Endothelial cell of umbilical vein (primary cell): ENCODE data around the gene C1QTNF8. TPM values are rescaled to one million over a fixed set of nuclear protein-coding genes. Genes with fewer than 3 reads are reported as not detected.

ENCODE experiments used
- BruUV-seq: library from RNA; stranded (reverse); fragments of 400-500 nt; replicated peaks from 2 replicates; lab custom pipeline; 2021; lab: Mats Ljungman, UMichigan
- CTCF ChIA-PET: fragments of 300-600, 350-600 bp; sonication (Branson Sonifier 250); formaldehyde crosslinking; loops from one replicate; lab custom pipeline; 2021; ENCODE audit warnings: antibody characterized with exemption, inconsistent platforms; lab: Charles Lee
- POLR2A ChIA-PET: fragments of 300-600, 350-600 bp; sonication (Branson Sonifier 250); formaldehyde crosslinking; loops from one replicate; lab custom pipeline; 2021; ENCODE audit warnings: antibody characterized with exemption, inconsistent platforms; lab: Charles Lee
- DNase-seq: peaks from one replicate; pipeline ENCODE4 v3.0.0-alpha.2; 2011; ENCODE audit warnings: low read depth, low spot score
- FAIRE-seq: peaks from 2 replicates; lab custom pipeline; 2011; peaks lifted over from hg19 to GRCh38; lab: Jason Lieb, UNC
- H2AFZ ChIP-seq: 2 replicates; pipeline ENCODE4 v1.6.0; 2012; ENCODE audit warnings: low read depth, low read length, control low read depth, inconsistent platforms
- H3K27ac ChIP-seq: 2 replicates; pipeline ENCODE4 v1.5.1; 2011; ENCODE audit warnings: low read depth, mild to moderate bottlenecking, control low read depth, low read length, moderate library complexity; ENCODE audit not compliant: insufficient read depth
- H3K27me3 ChIP-seq, 2 experiments: 2 replicates each; pipeline versions ENCODE4 v1.6.0 to v1.6.1; 2011; ENCODE audit warnings: low read length in 2 of 2, mixed read lengths in 1 of 2; ENCODE audit not compliant: control insufficient read depth in 2 of 2, insufficient read depth in 2 of 2
- H3K36me3 ChIP-seq, 2 experiments: 2 replicates in 1 of 2; 3 replicates in 1 of 2; pipeline ENCODE4 v1.5.1; 2011; ENCODE audit warnings: low read length in 2 of 2, mild to moderate bottlenecking in 1 of 2, moderate library complexity in 1 of 2; ENCODE audit not compliant: control insufficient read depth in 2 of 2, insufficient read depth in 2 of 2; ENCODE audit errors: extremely low read depth in 1 of 2
- H3K4me1 ChIP-seq: 3 replicates; pipeline ENCODE4 v1.5.1; 2011; ENCODE audit warnings: mild to moderate bottlenecking, low read length; ENCODE audit not compliant: control insufficient read depth, insufficient read depth; ENCODE audit errors: extremely low read depth
- H3K4me2 ChIP-seq: 2 replicates; pipeline ENCODE4 v1.6.1; 2011; ENCODE audit warnings: low read length, control low read depth, mixed read lengths; ENCODE audit not compliant: insufficient read depth
- H3K4me3 ChIP-seq, 3 experiments: fragments of 200-600 bp in 1 of 3; sonication (generic), shearing (Covaris generic) in 1 of 3; replicated peaks in 1 of 3; 2 replicates each; pipeline ENCODE4 v1.5.1; 2011 to 2016; ENCODE audit warnings: control low read depth in 3 of 3, low read length in 3 of 3, mild to moderate bottlenecking in 2 of 3, inconsistent platforms in 1 of 3, low read depth in 1 of 3, moderate library complexity in 1 of 3; ENCODE audit not compliant: insufficient read depth in 1 of 3
- H3K79me2 ChIP-seq: 2 replicates; pipeline ENCODE4 v1.6.0; 2012; ENCODE audit warnings: low read length, inconsistent platforms; ENCODE audit not compliant: control insufficient read depth, insufficient read depth
- H3K9ac ChIP-seq: replicated peaks from 2 replicates; pipeline ENCODE3; 2011; ENCODE audit warnings: low read length, control low read depth; ENCODE audit not compliant: insufficient read depth; ENCODE audit errors: extremely low read depth
- H3K9me1 ChIP-seq: replicated peaks from 3 replicates; pipeline ENCODE4 v1.6.0; 2011; ENCODE audit warnings: mild to moderate bottlenecking, low read length; ENCODE audit not compliant: control insufficient read depth, insufficient read depth; ENCODE audit errors: extremely low read depth
- H3K9me3 ChIP-seq: replicated peaks from 2 replicates; pipeline ENCODE4 v1.5.1; 2012; ENCODE audit warnings: low read length, inconsistent platforms; ENCODE audit not compliant: control insufficient read depth, insufficient read depth
- H4K20me1 ChIP-seq: replicated peaks from 2 replicates; pipeline ENCODE3; 2011; ENCODE audit warnings: mild to moderate bottlenecking, low read length; ENCODE audit not compliant: control insufficient read depth, insufficient read depth; ENCODE audit errors: extremely low read depth
- CTCF ChIP-seq, 2 donors: IDR thresholded peaks; 1 replicate in 1 of 2; 2 replicates in 1 of 2; pipeline ENCODE4 v1.5.1; 2011; ENCODE audit warnings: low read length in 2 of 2, mild to moderate bottlenecking in 2 of 2, moderate library complexity in 2 of 2, control low read depth in 1 of 2, inconsistent platforms in 1 of 2, low read depth in 1 of 2; ENCODE audit not compliant: insufficient read depth in 1 of 2; ENCODE audit errors: extremely low read depth in 1 of 2
- EZH2 ChIP-seq: IDR thresholded peaks from 2 replicates; pipeline ENCODE4 v1.6.1; 2012; ENCODE audit warnings: borderline replicate concordance, low read depth, mild to moderate bottlenecking, moderate library complexity, low read length, inconsistent platforms; ENCODE audit not compliant: severe bottlenecking
- FOS ChIP-seq: IDR thresholded peaks from 2 replicates; pipeline ENCODE4 v1.6.1; 2011; ENCODE audit warnings: mild to moderate bottlenecking, low read length, moderate library complexity, borderline replicate concordance; ENCODE audit not compliant: insufficient read depth
- GATA2 ChIP-seq: IDR thresholded peaks from 2 replicates; pipeline ENCODE4 v1.7.0; 2011; ENCODE audit warnings: low read depth, mild to moderate bottlenecking, moderate library complexity, mixed read lengths, low read length; ENCODE audit not compliant: insufficient read length, insufficient read depth
- JUN ChIP-seq: IDR thresholded peaks from 2 replicates; pipeline ENCODE4 v1.6.1; 2011; ENCODE audit warnings: borderline replicate concordance, low read depth; ENCODE audit not compliant: insufficient read length, insufficient read depth
- MAX ChIP-seq: IDR thresholded peaks from 2 replicates; pipeline ENCODE4 v1.6.1; 2011; ENCODE audit not compliant: insufficient read depth, insufficient read length
- MYC ChIP-seq: IDR thresholded peaks from one replicate; pipeline ENCODE4 v1.6.1; 2011; ENCODE audit warnings: mild to moderate bottlenecking, low read depth, low read length
- POLR2A ChIP-seq: IDR thresholded peaks from 2 replicates; pipeline ENCODE4 v1.6.1; 2012; ENCODE audit warnings: low read depth, mild to moderate bottlenecking, control low read depth, low read length
- POLR2AphosphoS5 ChIP-seq: IDR thresholded peaks from 2 replicates; pipeline ENCODE4 v1.6.1; 2012; ENCODE audit warnings: low read depth, mild to moderate bottlenecking, control low read depth, low read length, moderate library complexity; ENCODE audit not compliant: insufficient read depth
- dilution Hi-C: fragments of 300-500 bp; cut with MboI; formaldehyde crosslinking; loops from one replicate; pipeline ENCODE4 v1.15.0; 2019; ENCODE audit warnings: low sequenced_read_pairs; ENCODE audit not compliant: extremely low pct_ligation_motif_present
- intact Hi-C: fragments of 100-400 bp; cut with micrococcal nuclease; formaldehyde crosslinking; loops from one replicate; pipeline ENCODE4 v1.10.0; 2022
- polyA plus RNA-seq, 4 experiments: library from polyadenylated mRNA; depleted of rRNA in 3 of 4; stranded (reverse) in 3 of 4; unstranded in 1 of 4; fragments of >200 nt; gene quantifications; 2 replicates each; pipeline versions ENCODE4 v1.2.1 to v1.2.3, GENCODE V29; 2011 to 2012; ENCODE audit warnings: missing spikeins in 1 of 4
- total RNA-seq: library from RNA; stranded (reverse); gene quantifications from 2 replicates; pipeline ENCODE4 v1.2.3, GENCODE V29; 2021

The C1QTNF8 gene
- total and polyA plus RNA-seq, 2 donors (not counting 3 experiments of a cell fraction or from before 2014, with no cell fraction given): not detected

- H3K4me1 ChIP-seq: no peaks in the 10 kb centered on the region
- H4K20me1 ChIP-seq: no peaks in the 10 kb centered on the region
- FAIRE-seq: no peak
- dilution Hi-C loops (no loop called here), intact Hi-C loops (no loop called here)
- H3K9me3 ChIP-seq: no peaks in the 10 kb centered on the region
- no peaks in the 10 kb centered on the region for H3K27me3 ChIP-seq
- BruUV-seq: no TSS peak
- H3K36me3 ChIP-seq: no peaks in the 10 kb centered on the region
- TF ChIP-seq JUN (no peak), GATA2 (no peak), CTCF (IDR thresholded peaks at IDR 0.05; ENCODE audit: extremely low read depth in 1 of 2, insufficient read depth in 1 of 2, low read depth in 1 of 2, low read length in 2 of 2) (no peak), POLR2AphosphoS5 (no peak), MYC (no peak), EZH2 (no peak), POLR2A (no peak), MAX (no peak), FOS (no peak)
- H2AFZ ChIP-seq: no peak overlapping the region
- no peak overlapping the region for H3K9ac ChIP-seq
- DNase-seq: no peak
- H3K4me3 ChIP-seq: no peak overlapping the region
- no peaks in the 10 kb centered on the region for H3K79me2 ChIP-seq
- H3K27ac ChIP-seq: no peak overlapping the region
- ChIA-PET POLR2A (no interaction called here), CTCF (no interaction called here)
- H3K4me2 ChIP-seq: no peak overlapping the region
- no peaks in the 10 kb centered on the region for H3K9me1 ChIP-seq
Observed at GRCh38 chr16:1113889-1114526, 18.0 kb upstream of the C1QTNF8 start.
